Neuron (in vitro differentiated cells): ENCODE measurements around the gene OR52H1.

Experiments
- H2AFZ ChIP-seq: one replicate; pipeline ENCODE4 v1.6.1; 2013; ENCODE audit warnings: low read depth, mild to moderate bottlenecking, inconsistent platforms, low read length, moderate library complexity
- H3K27me3 ChIP-seq: one replicate; pipeline ENCODE4 v1.6.1; 2013; ENCODE audit warnings: low read length; ENCODE audit not compliant: insufficient read depth
- H3K36me3 ChIP-seq: one replicate; pipeline ENCODE4 v1.6.1; 2013; ENCODE audit warnings: low read length; ENCODE audit not compliant: insufficient read depth
- H3K4me1 ChIP-seq: one replicate; pipeline ENCODE4 v1.6.1; 2013; ENCODE audit warnings: low read length; ENCODE audit not compliant: insufficient read depth
- H3K4me3 ChIP-seq: 2 replicates; pipeline ENCODE4 v1.5.1; 2013; ENCODE audit warnings: mild to moderate bottlenecking, low read length, moderate library complexity
- H3K9me3 ChIP-seq: one replicate; pipeline ENCODE4 v1.6.1; 2013; ENCODE audit warnings: low read length

Gene OR52H1

DNA sequence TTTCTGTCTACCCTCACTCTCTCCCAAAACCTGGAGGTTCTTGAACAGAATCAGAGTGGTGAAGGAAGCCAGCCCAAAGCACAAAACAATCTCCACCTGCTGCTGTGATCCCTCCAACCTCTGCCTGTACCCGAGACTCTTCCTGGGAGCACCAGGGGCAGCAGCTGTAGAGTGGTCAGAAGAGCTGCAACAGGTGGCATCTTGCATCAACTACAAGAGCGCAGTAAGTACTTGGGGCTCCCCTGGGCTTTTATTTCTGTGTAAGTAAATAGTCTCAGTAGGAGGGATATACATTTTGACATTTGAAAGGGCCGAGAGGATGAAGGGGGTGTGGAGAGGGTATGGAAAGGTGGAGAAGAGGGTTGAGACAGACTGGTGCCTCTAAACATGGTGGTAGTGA, 23.6 kb downstream of the OR52H1 start:
- Histone ChIP-seq H3K36me3 (no peaks in the 10 kb centered on the region), H3K27me3 (peaks cover 4% of the 10 kb centered on the region), H3K4me1 (no peaks in the 10 kb centered on the region), H3K4me3 (no peak overlapping the region), H2AFZ (no peak overlapping the region), H3K9me3 (no peaks in the 10 kb centered on the region)

DNA sequence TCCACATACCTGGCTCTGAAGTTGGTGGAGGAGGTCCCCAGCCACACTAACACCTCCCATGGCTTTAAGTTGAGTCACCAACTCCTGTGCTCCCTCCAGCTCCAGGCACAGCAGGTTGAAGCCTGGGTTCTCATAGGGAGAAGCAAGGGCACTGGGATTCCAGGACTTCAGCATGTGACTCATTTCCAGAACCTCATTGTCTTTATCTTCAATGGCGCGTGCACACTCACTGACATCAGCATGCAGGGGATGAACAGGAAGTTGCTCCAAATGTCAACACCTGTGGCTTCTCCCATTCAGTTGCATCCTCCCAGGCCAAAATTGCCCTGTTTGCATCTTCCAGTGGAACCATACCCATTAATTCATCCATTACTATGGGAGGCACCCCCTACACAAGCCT, 26.0 kb downstream of the OR52H1 start:
- no peaks in the 10 kb centered on the region for H3K4me1 ChIP-seq
- H3K36me3 ChIP-seq = no peaks in the 10 kb centered on the region
- peaks cover 4% of the 10 kb centered on the region for H3K27me3 ChIP-seq
- H3K9me3 ChIP-seq = no peaks in the 10 kb centered on the region
- H2AFZ ChIP-seq = no peak overlapping the region
- no peak overlapping the region for H3K4me3 ChIP-seq

GRCh38 chr11:5521540-5521939, 26.8 kb downstream of the OR52H1 start:
- H3K9me3 ChIP-seq = no peaks in the 10 kb centered on the region

GRCh38 chr11:5516599-5516998, 31.7 kb downstream of the OR52H1 start, which contains the start of gene UBQLNL:
Gene UBQLNL (minus strand): TSS chr11:5516699. CDS start chr11:5516441, 258 bp downstream.
- Histone ChIP-seq H2AFZ (no peak within 1 kb of the TSS), H3K4me3 (no peak within 1 kb of the TSS), H3K27me3 (no peaks in the 10 kb centered on the region), H3K9me3 (no peaks in the 10 kb centered on the region), H3K36me3 (no peaks in the 10 kb centered on the region), H3K4me1 (no peaks in the 10 kb centered on the region)

More at GRCh38 chr11:5521540-5521939, 26.8 kb downstream of the OR52H1 start:
- Histone ChIP-seq H3K4me3 (no peak overlapping the region), H3K27me3 (peaks cover 4% of the 10 kb centered on the region), H3K36me3 (no peaks in the 10 kb centered on the region), H3K4me1 (no peaks in the 10 kb centered on the region), H2AFZ (no peak overlapping the region)

DNA sequence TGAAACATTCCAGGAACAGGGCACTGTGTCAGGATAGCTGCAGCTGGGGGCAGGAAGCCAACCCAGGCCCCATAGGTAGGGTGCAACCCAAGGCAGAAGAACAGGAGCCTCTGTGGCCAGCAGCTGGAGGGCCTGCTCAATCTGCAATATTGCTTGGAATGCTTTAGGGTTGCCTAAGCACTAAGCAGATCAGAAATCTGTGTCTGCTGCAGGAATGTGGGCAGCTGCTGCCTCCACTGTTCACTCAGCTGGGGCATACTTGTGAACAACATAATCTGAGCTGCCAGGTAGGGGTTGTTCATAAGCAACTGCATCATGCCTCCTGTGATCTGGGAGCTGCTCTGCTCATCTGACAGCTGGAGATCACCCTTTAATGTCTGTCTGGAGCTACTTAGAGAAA, 33.5 kb downstream of the OR52H1 start:
- no peaks in the 10 kb centered on the region for H3K9me3 ChIP-seq
- H3K27me3 ChIP-seq = no peaks in the 10 kb centered on the region
- no peaks in the 10 kb centered on the region for H3K4me1 ChIP-seq
- H2AFZ ChIP-seq = no peak overlapping the region
- H3K4me3 ChIP-seq = no peak overlapping the region
- no peaks in the 10 kb centered on the region for H3K36me3 ChIP-seq

DNA sequence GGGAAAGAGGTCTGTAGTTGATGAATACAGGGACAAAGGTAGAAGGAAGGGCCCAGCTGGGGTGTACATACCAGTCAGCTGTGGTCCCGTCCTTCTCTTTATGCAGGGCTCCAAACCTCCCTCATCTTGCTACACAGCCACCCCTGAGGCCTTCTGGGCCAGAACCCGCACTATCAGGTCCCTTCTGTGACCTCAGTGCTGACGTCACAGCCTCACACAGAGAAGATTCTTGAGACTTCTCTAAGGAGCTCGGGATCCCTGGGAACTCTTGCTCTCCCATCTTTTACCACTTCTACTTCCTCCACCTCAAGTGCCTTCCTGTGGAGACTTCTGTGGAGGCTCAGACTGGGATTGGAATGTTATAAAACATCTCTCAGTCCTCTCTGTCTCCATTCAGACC, 38.5 kb downstream of the OR52H1 start, which contains the start of gene UBQLN3:
Gene UBQLN3, minus strand, starts transcription at position 155 of the 400 bp plus-strand sequence. CDS start 399 bp downstream, outside the sequence.
- no peak within 1 kb of the TSS for H2AFZ ChIP-seq
- H3K4me3 ChIP-seq = no peak within 1 kb of the TSS
- H3K9me3 ChIP-seq = no peaks in the 10 kb centered on the region
- no peaks in the 10 kb centered on the region for H3K27me3 ChIP-seq
- H3K4me1 ChIP-seq = no peaks in the 10 kb centered on the region
- H3K36me3 ChIP-seq = no peaks in the 10 kb centered on the region

DNA sequence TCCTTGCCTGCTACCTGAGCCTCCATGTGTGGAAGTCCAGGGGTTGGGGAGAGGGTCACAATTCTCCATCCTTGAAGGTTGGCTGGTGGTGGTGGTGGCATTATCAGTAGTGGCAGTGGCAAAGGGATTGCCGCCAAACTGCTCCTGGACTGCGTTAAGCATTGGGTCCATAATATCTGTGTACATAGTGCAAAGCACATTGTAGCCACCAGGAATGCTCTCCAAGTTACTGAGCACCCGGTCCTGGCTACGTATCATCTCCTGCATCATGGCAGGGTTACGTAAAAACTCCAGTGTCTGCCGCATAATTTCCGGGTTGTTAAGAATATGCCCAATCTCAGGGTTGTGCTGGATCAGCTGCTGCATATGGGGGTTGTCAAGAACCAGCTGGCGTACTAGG, 39.7 kb downstream of the OR52H1 start:
- no peaks in the 10 kb centered on the region for H3K36me3 ChIP-seq
- H3K4me3 ChIP-seq = no peak overlapping the region
- no peaks in the 10 kb centered on the region for H3K4me1 ChIP-seq
- H3K9me3 ChIP-seq = no peaks in the 10 kb centered on the region
- H2AFZ ChIP-seq = no peak overlapping the region
- no peaks in the 10 kb centered on the region for H3K27me3 ChIP-seq

DNA sequence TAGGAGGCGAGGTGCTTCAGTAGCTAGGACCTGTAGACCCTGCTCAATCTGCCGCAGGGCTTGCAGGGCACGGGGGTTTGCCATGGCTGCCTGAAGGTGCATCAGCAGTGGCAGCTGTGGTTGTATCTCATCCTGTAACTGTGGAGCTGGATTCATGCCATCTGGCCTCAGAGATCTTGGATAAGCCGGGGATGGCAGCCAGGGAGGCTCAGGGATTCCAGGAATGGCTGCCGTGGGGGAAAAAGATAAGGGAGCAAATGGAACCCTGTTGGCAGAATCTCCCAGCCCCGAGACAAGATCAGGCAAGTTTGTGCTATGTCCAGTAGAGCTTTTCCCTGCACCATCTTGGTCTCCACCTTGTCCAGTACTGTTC, 40.4 kb downstream of the OR52H1 start:
- Histone ChIP-seq H3K9me3 (no peaks in the 10 kb centered on the region), H3K4me1 (no peaks in the 10 kb centered on the region), H3K4me3 (no peak overlapping the region), H2AFZ (no peak overlapping the region), H3K36me3 (no peaks in the 10 kb centered on the region), H3K27me3 (no peaks in the 10 kb centered on the region)

DNA sequence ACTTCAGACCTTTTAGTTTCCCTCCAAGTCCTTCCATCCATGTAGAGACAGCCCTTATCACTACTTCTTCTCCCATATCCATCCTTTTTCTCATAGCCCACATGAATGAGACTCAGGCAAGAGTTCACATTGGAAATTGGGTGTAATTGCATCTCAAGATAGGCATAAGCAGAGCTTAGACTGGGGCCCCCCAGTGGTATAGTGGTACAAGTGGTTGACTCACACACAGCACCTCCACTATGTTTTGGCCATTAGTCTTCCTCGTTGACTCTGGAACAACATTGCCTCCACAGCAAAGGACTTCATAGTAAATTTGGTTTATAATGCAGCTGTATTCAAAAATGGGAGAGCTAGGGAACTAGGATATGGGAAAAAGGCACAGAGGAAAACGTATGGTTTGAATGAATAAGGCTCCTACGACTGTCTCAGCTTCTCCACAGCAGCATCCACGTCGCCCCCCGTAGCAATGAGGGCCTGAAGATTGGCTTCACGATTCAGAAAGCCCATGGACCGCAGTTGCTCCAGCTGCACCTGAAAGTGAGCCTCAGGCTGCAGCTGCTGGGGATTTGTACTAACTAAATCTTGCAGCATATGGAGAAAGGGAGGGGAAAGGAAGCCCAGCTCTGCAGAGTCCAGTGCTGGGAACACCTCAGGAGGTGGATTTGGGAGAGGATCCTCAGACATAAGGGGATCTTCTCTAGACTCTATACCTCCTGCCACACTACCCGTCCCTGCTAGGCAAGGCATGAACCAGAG, 41.0 kb downstream of the OR52H1 start:
- H3K4me3 ChIP-seq = no peak overlapping the region
- H2AFZ ChIP-seq = no peak overlapping the region
- H3K9me3 ChIP-seq = no peaks in the 10 kb centered on the region
- no peaks in the 10 kb centered on the region for H3K4me1 ChIP-seq
- H3K36me3 ChIP-seq = no peaks in the 10 kb centered on the region
- no peaks in the 10 kb centered on the region for H3K27me3 ChIP-seq

DNA sequence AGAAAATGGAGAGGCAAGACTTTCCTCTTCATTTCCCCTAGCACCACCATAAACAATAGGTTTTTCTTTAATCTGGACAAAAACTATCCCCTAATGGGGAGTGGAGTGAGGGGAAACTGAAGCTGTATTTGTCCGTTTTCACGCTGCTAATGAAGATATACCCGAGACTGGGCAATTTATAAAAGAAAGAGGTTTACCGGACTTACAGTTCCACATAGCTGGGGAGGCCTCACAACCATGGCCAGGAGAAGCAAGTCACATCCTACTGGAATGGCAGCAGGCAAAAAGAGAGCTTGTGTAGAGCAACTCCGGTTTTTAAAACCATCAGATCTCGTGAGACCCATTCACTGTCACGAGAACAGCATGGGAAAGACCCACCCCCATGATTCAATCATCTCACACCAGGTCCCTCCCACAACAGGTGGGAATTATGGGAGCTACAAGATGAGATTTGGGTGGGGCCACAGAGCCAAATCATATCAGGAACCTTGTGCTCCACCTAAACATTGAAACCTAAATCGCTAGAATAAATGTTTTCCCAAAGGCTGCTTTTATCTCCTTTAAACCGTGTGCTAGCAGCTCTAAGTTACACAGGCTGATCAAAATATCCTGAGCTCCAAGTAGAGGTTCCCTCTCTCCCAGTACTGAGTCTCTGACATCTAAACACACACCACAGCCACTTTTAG, 42.8 kb downstream of the OR52H1 start:
- Histone ChIP-seq H2AFZ (no peak overlapping the region), H3K9me3 (no peaks in the 10 kb centered on the region), H3K36me3 (no peaks in the 10 kb centered on the region), H3K4me3 (no peak overlapping the region), H3K4me1 (no peaks in the 10 kb centered on the region), H3K27me3 (no peaks in the 10 kb centered on the region)

DNA sequence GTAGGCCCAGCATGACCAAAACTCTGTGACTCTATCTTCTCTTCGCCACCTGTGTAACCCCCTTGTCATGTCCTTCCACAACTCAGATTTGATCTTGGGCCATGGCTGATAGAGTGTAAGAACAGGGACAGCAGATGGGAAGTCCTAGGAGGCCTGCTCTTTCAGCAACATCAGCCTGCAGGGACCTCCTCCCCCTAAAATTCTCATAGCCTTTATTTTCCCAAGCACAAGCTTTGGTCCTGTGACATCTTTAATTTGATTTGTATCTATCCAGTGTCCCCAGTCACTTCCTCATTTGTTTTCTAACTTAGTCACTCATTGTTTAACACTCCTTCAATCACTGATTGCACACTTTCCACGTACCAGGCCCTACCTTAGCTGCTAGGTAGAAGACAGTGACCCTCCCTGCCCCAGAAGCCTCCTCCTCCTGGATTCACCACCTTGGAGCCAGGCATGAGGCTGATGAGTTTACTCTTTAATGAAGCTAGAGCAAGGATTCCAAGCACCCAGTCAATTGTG, 43.9 kb downstream of the OR52H1 start:
- Histone ChIP-seq H3K4me3 (no peak overlapping the region), H3K4me1 (no peaks in the 10 kb centered on the region), H3K9me3 (no peaks in the 10 kb centered on the region), H2AFZ (no peak overlapping the region), H3K36me3 (no peaks in the 10 kb centered on the region), H3K27me3 (no peaks in the 10 kb centered on the region)

- H2AFZ ChIP-seq = no peak overlapping the region
- no peaks in the 10 kb centered on the region for H3K9me3 ChIP-seq
- H3K27me3 ChIP-seq = no peaks in the 10 kb centered on the region
- H3K36me3 ChIP-seq = no peaks in the 10 kb centered on the region
- no peak overlapping the region for H3K4me3 ChIP-seq
- no peaks in the 10 kb centered on the region for H3K4me1 ChIP-seq
Observed at GRCh38 chr11:5500393-5500801, 47.9 kb downstream of the OR52H1 start.

DNA sequence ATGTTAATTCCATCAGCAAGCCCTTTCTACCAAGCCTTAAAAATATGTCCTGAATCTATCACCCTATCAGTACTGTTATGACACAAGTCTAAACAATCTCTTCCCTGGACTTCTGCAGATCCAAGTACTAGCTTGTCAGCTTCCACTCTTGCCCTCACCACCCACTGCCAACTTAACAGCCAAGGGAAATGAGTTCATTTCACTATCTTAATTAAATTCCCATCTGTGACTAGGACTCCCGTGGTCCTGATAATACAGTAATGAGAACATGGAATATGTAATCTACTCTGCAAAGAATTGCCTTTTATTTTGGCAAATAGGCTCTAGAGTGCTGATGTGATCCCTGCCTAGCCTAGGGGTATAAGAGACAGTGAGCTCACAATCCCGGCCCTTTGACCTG, 48.7 kb downstream of the OR52H1 start:
- no peak overlapping the region for H3K4me3 ChIP-seq
- H2AFZ ChIP-seq = no peak overlapping the region
- H3K27me3 ChIP-seq = no peaks in the 10 kb centered on the region
- no peaks in the 10 kb centered on the region for H3K36me3 ChIP-seq
- no peaks in the 10 kb centered on the region for H3K9me3 ChIP-seq
- no peaks in the 10 kb centered on the region for H3K4me1 ChIP-seq
